Naive thymus-derived CD4-positive, alpha-beta T cell (primary cell): ENCODE results near the gene CDK2AP2. TPM values are rescaled to one million over a fixed set of nuclear protein-coding genes. Genes with fewer than 3 reads are reported as not detected.
"Not testable (repeated sequence)": the region's sequence is repeated elsewhere in the genome, so short reads cannot be mapped to it uniquely, and the experiment has no call there.

Source experiments
- ATAC-seq: fragments of 150-1000 bp; cut with Tn5 transposase; 2 replicates; pipeline ENCODE4 v1.10.0; 2021; ENCODE audit warnings: mild to moderate bottlenecking, moderate library complexity
- CTCF ChIA-PET: fragments of 350-600 bp; sonication (Branson Sonifier 250); formaldehyde crosslinking; loops from one replicate; lab custom pipeline; 2021; ENCODE audit warnings: antibody characterized with exemption; lab: Charles Lee
- POLR2A ChIA-PET: fragments of 350-600 bp; sonication (Branson Sonifier 250); formaldehyde crosslinking; loops from one replicate; lab custom pipeline; 2021; ENCODE audit warnings: antibody characterized with exemption, inconsistent platforms; lab: Charles Lee
- DNase-seq, 9 donors: peaks; one replicate each; pipeline versions ENCODE4 v3.0.0 to v3.0.0-alpha.2; 2020 to 2022; ENCODE audit warnings: mixed read lengths in 1 of 9
- H3K27ac ChIP-seq: one replicate; pipeline ENCODE4 v1.7.0; 2013; ENCODE audit warnings: mild to moderate bottlenecking, low read depth, low read length, moderate library complexity
- H3K27me3 ChIP-seq, 2 donors: one replicate each; pipeline ENCODE4 v1.7.0; 2013; ENCODE audit warnings: low read length in 2 of 2, mild to moderate bottlenecking in 2 of 2, moderate library complexity in 2 of 2; ENCODE audit not compliant: control insufficient read depth in 2 of 2, insufficient read depth in 2 of 2
- H3K36me3 ChIP-seq, 3 experiments: 1 replicate in 2 of 3; 2 replicates in 1 of 3; pipeline ENCODE4 v1.7.0; 2013; ENCODE audit warnings: low read length in 3 of 3, mild to moderate bottlenecking in 3 of 3, moderate library complexity in 1 of 3; ENCODE audit not compliant: insufficient read depth in 3 of 3, control insufficient read depth in 2 of 3
- H3K4me1 ChIP-seq, 2 donors: one replicate each; pipeline ENCODE4 v1.7.0; 2013; ENCODE audit warnings: low read length in 2 of 2, mild to moderate bottlenecking in 2 of 2, moderate library complexity in 1 of 2; ENCODE audit not compliant: control insufficient read depth in 2 of 2, insufficient read depth in 2 of 2
- H3K4me3 ChIP-seq: 2 replicates; pipeline ENCODE4 v1.7.0; 2013; ENCODE audit warnings: mild to moderate bottlenecking, low read length
- H3K9me3 ChIP-seq, 3 experiments: 1 replicate in 2 of 3; 2 replicates in 1 of 3; pipeline ENCODE4 v1.7.0; 2013; ENCODE audit warnings: low read length in 3 of 3; ENCODE audit not compliant: control insufficient read depth in 2 of 3
- H3K27ac Mint-ChIP-seq, 9 donors: one replicate each; pipeline ENCODE4 v1.8.0; 2020 to 2022; ENCODE audit warnings: mixed read lengths in 9 of 9, mild to moderate bottlenecking in 8 of 9, moderate library complexity in 5 of 9, inconsistent platforms in 2 of 9
- H3K27me3 Mint-ChIP-seq, 5 donors: one replicate each; pipeline ENCODE4 v1.8.0; 2021 to 2022; ENCODE audit warnings: mixed read lengths in 5 of 5, mild to moderate bottlenecking in 1 of 5
- H3K36me3 Mint-ChIP-seq, 5 donors: one replicate each; pipeline ENCODE4 v1.8.0; 2020 to 2022; ENCODE audit warnings: mixed read lengths in 5 of 5, mild to moderate bottlenecking in 3 of 5, inconsistent platforms in 1 of 5
- H3K4me1 Mint-ChIP-seq, 7 donors: one replicate each; pipeline ENCODE4 v1.8.0; 2020 to 2022; ENCODE audit warnings: mixed read lengths in 7 of 7, mild to moderate bottlenecking in 3 of 7, inconsistent platforms in 1 of 7
- H3K4me3 Mint-ChIP-seq, 10 donors: one replicate each; pipeline ENCODE4 v1.8.0; 2020 to 2022; ENCODE audit warnings: mild to moderate bottlenecking in 10 of 10, mixed read lengths in 10 of 10, moderate library complexity in 6 of 10, inconsistent platforms in 2 of 10
- H3K9me3 Mint-ChIP-seq, 11 donors: one replicate each; pipeline ENCODE4 v1.8.0; 2020 to 2022; ENCODE audit warnings: mixed read lengths in 11 of 11, mild to moderate bottlenecking in 4 of 11, inconsistent platforms in 1 of 11, moderate library complexity in 1 of 11
- intact Hi-C, 2 donors: fragments of 100-400 bp; cut with micrococcal nuclease; formaldehyde crosslinking; loops; one replicate each; pipeline ENCODE4 v1.15.1; 2023
- polyA plus RNA-seq, 2 donors: library from polyadenylated mRNA; unstranded; fragments of 300-500 nt; fragmentation: Illumina TruSeq; gene quantifications; one replicate each; pipeline ENCODE4 v1.2.3, GENCODE V29; 2021
- total RNA-seq, 6 experiments: library from RNA in 5 of 6; stranded (reverse) in 5 of 6; gene quantifications; 1 replicate in 5 of 6; 2 replicates in 1 of 6; pipeline ENCODE4 v1.2.3 and lab custom pipeline; 2021 to 2026

Gene CDK2AP2
- total and polyA plus RNA-seq, 7 experiments from 2014 or later = 31.0 to 168 (median 64.5) TPM

DNA sequence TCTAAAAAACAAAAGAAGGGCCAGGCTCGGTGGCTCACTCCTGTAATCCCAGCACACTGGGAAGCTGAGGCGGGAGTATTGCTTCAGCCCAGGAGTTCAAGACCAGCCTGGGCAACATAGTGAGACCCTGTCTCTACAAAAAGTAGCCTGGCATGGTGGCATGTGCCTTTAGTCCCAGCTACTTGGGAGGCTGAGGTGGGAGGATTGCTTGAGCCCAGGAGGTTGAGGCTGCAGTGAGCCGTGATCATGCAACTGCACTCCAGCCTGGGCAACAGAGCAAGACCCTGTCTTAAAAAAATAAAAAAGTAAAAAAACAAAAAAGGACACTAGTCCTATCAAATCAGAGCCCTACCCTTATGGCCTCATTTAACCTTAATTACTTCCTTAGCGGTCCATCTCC, 3.6 kb upstream of the CDK2AP2 start:
- POLR2A ChIA-PET, H3K9me3 Mint-ChIP-seq, H3K4me3 Mint-ChIP-seq, H3K27ac ChIP-seq, intact Hi-C loops, H3K36me3 Mint-ChIP-seq, H3K4me3 ChIP-seq, H3K36me3 ChIP-seq, CTCF ChIA-PET, H3K9me3 ChIP-seq, ATAC-seq, H3K27me3 ChIP-seq, H3K27ac Mint-ChIP-seq, DNase-seq: not testable (repeated sequence)
- Mint-ChIP-seq H3K4me1 (peaks cover 13 to 20% (median 14%) of the 10 kb centered on the region in 7 donors), H3K27me3 (peaks cover 0 to 32% (median 0%) of the 10 kb centered on the region in 5 donors)
- H3K4me1 ChIP-seq = peaks cover 17 to 21% of the 10 kb centered on the region in 2 donors

DNA sequence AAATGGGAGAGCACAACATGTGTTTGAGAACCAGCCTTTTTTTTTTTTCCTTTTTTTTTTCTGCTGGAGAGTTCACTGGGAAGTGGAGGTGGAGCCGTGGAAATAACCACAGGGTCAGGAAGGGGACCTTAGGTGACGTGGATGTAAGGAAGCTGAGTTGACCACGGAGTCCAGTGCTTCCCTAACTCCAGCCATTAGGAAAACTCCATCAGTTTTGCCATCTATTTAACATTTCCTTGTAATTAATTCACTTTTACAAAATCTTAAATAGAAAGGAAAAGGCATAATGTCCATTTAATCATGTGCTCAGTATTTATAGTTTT, 2.0 kb upstream of the CDK2AP2 start:
- H3K36me3 Mint-ChIP-seq = peaks cover 0 to 10% (median 0%) of the 10 kb centered on the region in 5 donors
- intact Hi-C loops = no loop called here
- H3K4me1 ChIP-seq = peaks cover 31 to 33% of the 10 kb centered on the region in 2 donors
- ATAC-seq (no peak), DNase-seq (no peak)
- peak overlapping the region in 5 of 9 donors; percentile 3 to 98 (median 79) for H3K27ac Mint-ChIP-seq
- no peak overlapping the region for H3K4me3 ChIP-seq
- H3K27me3 Mint-ChIP-seq = peaks cover 0 to 28% (median 0%) of the 10 kb centered on the region in 5 donors
- H3K4me3 Mint-ChIP-seq = peak overlapping the region in 5 of 10 donors; percentile 16 to 95 (median 38)
- H3K27me3 ChIP-seq = no peaks in the 10 kb centered on the region
- H3K9me3 ChIP-seq = no peaks in the 10 kb centered on the region
- H3K9me3 Mint-ChIP-seq = peaks cover 0 to 5% (median 0%) of the 10 kb centered on the region in 11 donors
- H3K27ac ChIP-seq = no peak overlapping the region
- ChIA-PET CTCF (interaction anchor here (0.6 kb wide), 1 partner anchor 11 kb away, joined by 3 read pairs; no protein-coding TSS in a partner anchor), POLR2A (no interaction called here)
- peaks cover 24 to 33% (median 26%) of the 10 kb centered on the region in 7 donors for H3K4me1 Mint-ChIP-seq
- peaks cover 0 to 6% (median 0%) of the 10 kb centered on the region in 3 experiments for H3K36me3 ChIP-seq

DNA sequence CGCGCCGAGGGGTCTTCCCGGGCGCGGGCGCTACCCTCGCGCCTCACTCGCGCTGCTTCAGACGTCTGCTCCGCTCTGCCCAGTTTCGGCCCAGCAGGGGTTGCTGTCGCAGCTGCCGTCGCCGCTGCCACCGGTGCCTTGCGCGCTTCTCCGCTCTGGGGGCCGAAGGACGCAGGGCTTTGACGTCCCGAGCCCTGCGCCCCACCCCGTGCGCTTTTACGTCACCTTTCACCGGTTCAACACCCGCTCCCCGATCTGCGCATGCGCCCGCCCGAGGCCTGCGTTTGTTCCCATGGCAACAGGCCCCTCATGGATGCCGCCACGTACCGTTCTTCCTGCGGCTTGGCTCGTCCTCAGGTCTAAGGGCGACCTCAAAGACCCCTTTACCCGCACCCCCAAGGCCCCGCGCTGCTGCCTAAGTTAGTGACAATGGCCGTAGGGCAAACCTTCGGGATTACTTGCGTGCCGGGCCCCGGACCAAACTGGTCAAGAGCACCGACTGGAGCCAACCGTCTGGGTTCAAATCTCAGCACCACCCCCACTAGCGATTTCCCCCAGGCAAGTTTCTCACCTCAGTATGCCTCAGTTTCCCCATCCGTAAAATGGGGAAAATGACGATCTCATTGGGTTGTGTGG, 642 bp upstream of the CDK2AP2 start:
- intact Hi-C loops = loop anchor here (1.0 to 5.0 kb wide), 18 partner anchors 39 to 1191 kb away; partner anchors contain the start of genes NDUFV1 (in 2 of the 2), RPS6KB2 (in 2 of the 2), ANKRD13D (in 1 of the 2) and CD248 (in 1 of the 2)
- peaks cover 0 to 19% (median 0%) of the 10 kb centered on the region in 5 donors for H3K27me3 Mint-ChIP-seq
- H3K27me3 ChIP-seq = no peaks in the 10 kb centered on the region
- H3K27ac Mint-ChIP-seq = peak overlapping the region; percentile 87 to 98 (median 96)
- peak overlapping the region; percentile 86 to 95 (median 90) for H3K4me3 Mint-ChIP-seq
- peak; percentile 98 to 100 (median 99) for DNase-seq
- H3K27ac ChIP-seq = peak overlapping the region; percentile 96
- peaks cover 34 to 37% of the 10 kb centered on the region in 2 donors for H3K4me1 ChIP-seq
- peaks cover 0 to 5% (median 0%) of the 10 kb centered on the region in 11 donors for H3K9me3 Mint-ChIP-seq
- H3K4me3 ChIP-seq = peak overlapping the region; percentile 91
- peaks cover 0 to 11% (median 0%) of the 10 kb centered on the region in 5 donors for H3K36me3 Mint-ChIP-seq
- peaks cover 0 to 9% (median 0%) of the 10 kb centered on the region in 3 experiments for H3K36me3 ChIP-seq
- CTCF ChIA-PET = interaction anchor here (1.0 to 1.1 kb wide), 2 partner anchors 89 to 120 kb away, joined by 3 to 4 read pairs; no protein-coding TSS in a partner anchor
- peaks cover 26 to 39% (median 31%) of the 10 kb centered on the region in 7 donors for H3K4me1 Mint-ChIP-seq
- ATAC-seq = peak; percentile 62
- H3K9me3 ChIP-seq = no peaks in the 10 kb centered on the region
- POLR2A ChIA-PET = interaction anchor here (0.6 to 2.4 kb wide), 12 partner anchors 22 to 665 kb away, joined by 3 to 14 read pairs (median 4); partner anchors contain the start of genes AIP, POLD4, PPP1CA and RAD9A

GRCh38 chr11:67507242-67507863, 609 bp downstream of the CDK2AP2 start:
- CTCF ChIA-PET = interaction anchor here (1.0 to 1.1 kb wide), 2 partner anchors 87 to 118 kb away, joined by 3 to 4 read pairs; no protein-coding TSS in a partner anchor
- H3K4me3 ChIP-seq = peak overlapping the region; percentile 91
- Mint-ChIP-seq H3K4me3 (peak overlapping the region; percentile 89 to 95 (median 90)), H3K9me3 (peaks cover 0 to 5% (median 0%) of the 10 kb centered on the region in 11 donors), H3K27ac (peak overlapping the region; percentile 77 to 98 (median 96)), H3K36me3 (peaks cover 0 to 16% (median 0%) of the 10 kb centered on the region in 5 donors), H3K4me1 (peaks cover 26 to 49% (median 41%) of the 10 kb centered on the region in 7 donors), H3K27me3 (peaks cover 0 to 12% (median 0%) of the 10 kb centered on the region in 5 donors)
- peaks cover 0 to 10% (median 0%) of the 10 kb centered on the region in 3 experiments for H3K36me3 ChIP-seq
- intact Hi-C loops = loop anchor here (5.0 kb wide), 4 partner anchors 240 to 1190 kb away; partner anchors contain the start of genes CD248 (in 1 of the 2), GRK2 (in 1 of the 2) and RBM14 (in 1 of the 2)
- POLR2A ChIA-PET = interaction anchor here (0.6 to 2.4 kb wide), 14 partner anchors 21 to 299 kb away, joined by 3 to 14 read pairs (median 4); partner anchors contain the start of genes AIP, POLD4, PPP1CA and RAD9A
- H3K27ac ChIP-seq = peak overlapping the region; percentile 96
- no peaks in the 10 kb centered on the region for H3K27me3 ChIP-seq
- H3K9me3 ChIP-seq = no peaks in the 10 kb centered on the region
- H3K4me1 ChIP-seq = peaks cover 40 to 45% of the 10 kb centered on the region in 2 donors
- DNase-seq (peak in 5 of 9 donors; percentile 8 to 36 (median 20)), ATAC-seq (no peak)

DNA sequence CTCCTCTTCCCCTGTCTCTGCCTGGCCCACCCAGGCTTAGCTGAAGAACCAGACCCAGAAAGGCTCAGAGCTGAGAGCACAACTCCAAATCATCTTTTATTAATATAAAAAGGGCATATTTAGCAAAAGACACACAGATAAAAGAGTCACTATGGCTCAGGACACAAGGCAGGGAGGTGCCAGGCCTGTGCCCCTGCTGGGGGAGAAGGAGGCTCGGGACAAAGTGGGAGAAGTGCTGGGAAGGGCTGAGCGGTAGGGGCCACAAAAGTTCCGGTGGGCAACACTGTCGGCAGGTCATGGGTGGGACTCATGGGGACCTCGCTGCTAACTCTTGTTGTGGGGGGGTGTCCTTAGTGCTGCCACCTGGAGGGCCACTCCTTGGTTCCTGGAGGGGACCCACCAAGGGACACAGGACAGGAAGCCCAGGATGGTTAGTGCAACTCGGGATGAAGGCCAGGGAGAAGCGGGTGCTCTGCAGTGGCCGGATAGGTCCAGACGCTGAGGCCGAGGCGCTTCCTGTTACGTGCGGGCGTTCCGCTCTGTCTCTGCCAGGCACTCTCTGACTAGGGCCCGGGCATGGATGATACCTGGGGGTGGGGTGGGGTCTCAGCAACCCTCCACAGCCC, 1.4 kb downstream of the CDK2AP2 start:
- peak overlapping the region; percentile 87 to 98 (median 96) for H3K27ac Mint-ChIP-seq
- POLR2A ChIA-PET = interaction anchor here (0.6 to 5.0 kb wide), 14 partner anchors 22 to 387 kb away, joined by 3 to 40 read pairs (median 6); partner anchors contain the start of genes AIP, KDM2A, POLD4 and PPP1CA
- H3K27me3 ChIP-seq = no peaks in the 10 kb centered on the region
- peaks cover 26 to 49% (median 41%) of the 10 kb centered on the region in 7 donors for H3K4me1 Mint-ChIP-seq
- no peak for ATAC-seq
- no peaks in the 10 kb centered on the region for H3K9me3 ChIP-seq
- peak in 1 of 9 donors; percentile 29 for DNase-seq
- H3K36me3 Mint-ChIP-seq = peaks cover 0 to 16% (median 0%) of the 10 kb centered on the region in 5 donors
- H3K4me3 ChIP-seq = peak overlapping the region; percentile 81
- peaks cover 40 to 45% of the 10 kb centered on the region in 2 donors for H3K4me1 ChIP-seq
- CTCF ChIA-PET = no interaction called here
- H3K27ac ChIP-seq = peak overlapping the region; percentile 96
- intact Hi-C loops = loop anchor here (1.0 to 5.0 kb wide), 12 partner anchors 22 to 1189 kb away; partner anchors contain the start of genes PTPRCAP (in 2 of the 2), CD248 (in 1 of the 2), GRK2 (in 1 of the 2) and POLD4 (in 1 of the 2)
- H3K4me3 Mint-ChIP-seq = peak overlapping the region; percentile 89 to 95 (median 90)
- H3K27me3 Mint-ChIP-seq = peaks cover 0 to 11% (median 0%) of the 10 kb centered on the region in 5 donors
- H3K36me3 ChIP-seq = peaks cover 0 to 18% (median 0%) of the 10 kb centered on the region in 3 experiments
- H3K9me3 Mint-ChIP-seq = peaks cover 0 to 5% (median 0%) of the 10 kb centered on the region in 11 donors
